Erythroblast (primary cell): ENCODE results near the gene TTC8.

Experiments
- GATA1 ChIP-seq: IDR thresholded peaks from 2 replicates; pipeline ENCODE4 v1.6.1; 2011; ENCODE audit warnings: low read depth, mild to moderate bottlenecking, control low read depth, low read length, moderate library complexity
- POLR2A ChIP-seq: IDR thresholded peaks from 2 replicates; pipeline ENCODE4 v1.6.1; 2011; ENCODE audit warnings: mild to moderate bottlenecking, low read length

GRCh38 chr14:88902850-88903249 lies 78.4 kb downstream of the TTC8 start:
- TF ChIP-seq POLR2A (no peak), GATA1 (no peak)
